Measurements from ENCODE around the gene MRPL10.

Gene MRPL10

DNA sequence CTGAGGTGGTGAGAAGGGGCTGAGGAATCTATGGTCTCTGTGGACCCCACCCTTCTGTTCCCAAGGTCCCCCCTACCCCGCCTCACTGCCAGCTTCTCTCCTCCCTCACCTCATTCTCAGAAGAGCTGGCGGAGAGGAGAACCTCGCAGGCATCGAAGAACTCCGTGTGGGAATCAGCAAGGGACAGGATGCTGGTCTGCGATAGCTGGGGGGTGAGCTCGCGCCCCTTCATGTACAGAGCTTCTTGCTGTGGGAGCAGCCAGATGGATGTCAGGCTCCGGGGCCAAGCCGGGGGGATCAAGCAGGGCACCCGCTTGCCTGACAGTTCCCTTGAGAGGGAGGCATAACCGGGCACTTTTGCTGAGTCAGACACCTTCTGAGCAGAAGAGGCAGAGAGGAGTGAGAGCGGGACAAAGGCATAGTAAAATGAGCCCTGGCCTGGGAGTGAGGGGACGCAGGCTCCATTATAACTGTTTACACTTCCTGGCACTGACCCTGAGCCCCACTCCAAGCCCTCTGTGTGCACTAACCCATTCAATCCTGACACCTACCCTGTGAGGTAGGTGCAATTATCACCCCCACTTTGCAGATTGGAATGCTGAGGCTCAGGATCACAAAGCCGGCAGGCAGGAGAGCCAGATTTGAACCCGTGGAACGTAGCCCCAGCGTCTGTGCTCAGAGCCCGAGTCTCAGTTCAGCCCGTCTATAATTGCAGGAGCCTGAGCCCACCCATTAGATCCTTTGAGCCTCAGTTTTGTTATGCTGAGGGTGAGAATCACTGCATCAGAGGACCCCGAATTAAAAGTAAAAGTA, 16.0 kb downstream of the MRPL10 start:
- DNase-seq = no peak

GRCh38 chr17:47813512-47814031, 17.8 kb downstream of the MRPL10 start:
- DNase-seq = no peak

GRCh38 chr17:47813077-47813476, 18.3 kb downstream of the MRPL10 start:
- no peak for DNase-seq

DNA sequence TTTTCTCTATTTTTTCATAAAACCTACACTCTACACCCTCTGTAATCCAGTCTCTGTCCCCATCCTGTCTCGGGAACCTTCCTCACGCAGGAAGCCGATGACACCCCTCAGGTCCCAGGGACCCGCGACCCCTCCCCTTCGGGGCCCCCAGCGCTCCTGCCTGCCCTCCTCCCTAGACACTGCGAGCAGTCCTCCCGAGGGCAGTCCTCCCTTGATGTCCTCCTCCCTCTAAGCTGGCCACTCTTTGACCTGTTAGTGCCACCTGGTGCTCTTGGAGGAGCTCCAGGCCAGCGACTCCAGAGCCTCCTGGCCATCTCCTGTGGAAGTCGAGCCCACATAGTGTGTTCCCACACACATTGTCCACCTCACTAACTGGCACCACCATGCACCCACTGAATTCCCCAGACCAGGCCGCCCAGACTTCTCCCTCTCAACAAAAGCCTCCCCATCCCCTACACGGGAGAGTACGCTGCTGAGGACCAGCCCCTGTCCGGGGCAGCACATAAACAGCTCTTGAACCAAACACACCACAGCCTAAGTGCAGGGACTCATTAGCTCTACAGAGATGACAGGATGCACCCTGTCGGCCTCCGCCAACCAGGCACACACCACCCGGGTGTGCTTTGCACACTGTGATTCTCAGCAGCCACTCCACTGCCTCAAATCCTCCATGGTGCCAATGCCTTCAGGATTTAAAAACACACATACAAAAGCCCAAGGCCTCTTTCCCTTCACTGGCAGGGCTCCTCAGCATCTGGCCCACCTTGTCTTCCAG, 19.0 kb downstream of the MRPL10 start:
- no peak for DNase-seq

- no peak for DNase-seq
These were observed 19.6 kb downstream of the MRPL10 start for GRCh38 chr17:47811709-47812108.

GRCh38 chr17:47810901-47811635, 20.3 kb downstream of the MRPL10 start:
- DNase-seq = no peak

GRCh38 chr17:47810200-47810821, 21.0 kb downstream of the MRPL10 start:
- DNase-seq = no peak

DNA sequence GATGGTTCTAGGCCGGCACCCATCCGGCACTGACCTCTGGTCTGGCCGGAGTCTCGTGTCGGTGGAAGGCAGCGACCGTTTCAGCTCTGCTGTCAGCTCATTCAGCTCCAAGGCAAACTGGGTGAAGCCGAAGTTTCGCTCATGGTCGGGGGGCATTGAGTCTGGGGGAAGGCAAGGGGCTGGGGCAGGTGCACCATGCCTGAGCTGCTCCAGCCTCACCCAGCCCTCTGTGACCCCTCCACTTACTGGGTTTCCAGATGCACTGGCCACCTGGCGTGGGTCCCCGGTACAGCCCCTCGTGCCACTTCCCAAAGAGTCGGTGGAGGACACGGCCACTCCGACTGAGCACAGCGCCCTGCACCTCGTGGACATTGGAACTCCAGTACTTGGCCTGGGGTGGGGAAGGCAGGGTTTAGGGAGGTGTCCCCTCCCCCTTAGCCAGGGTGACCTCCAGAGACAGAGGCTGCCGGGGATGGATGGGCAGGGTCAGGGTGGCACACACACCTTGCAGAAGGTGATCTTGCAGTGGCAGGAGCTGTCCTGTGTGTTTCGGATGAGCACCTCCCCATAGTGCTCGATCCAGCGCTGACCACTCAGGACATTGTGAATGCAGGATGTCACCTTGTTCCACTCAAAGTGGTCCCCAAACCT, 22.4 kb downstream of the MRPL10 start:
- DNase-seq = no peak

GRCh38 chr17:47808036-47808829, 23.1 kb downstream of the MRPL10 start:
- DNase-seq = no peak

DNA sequence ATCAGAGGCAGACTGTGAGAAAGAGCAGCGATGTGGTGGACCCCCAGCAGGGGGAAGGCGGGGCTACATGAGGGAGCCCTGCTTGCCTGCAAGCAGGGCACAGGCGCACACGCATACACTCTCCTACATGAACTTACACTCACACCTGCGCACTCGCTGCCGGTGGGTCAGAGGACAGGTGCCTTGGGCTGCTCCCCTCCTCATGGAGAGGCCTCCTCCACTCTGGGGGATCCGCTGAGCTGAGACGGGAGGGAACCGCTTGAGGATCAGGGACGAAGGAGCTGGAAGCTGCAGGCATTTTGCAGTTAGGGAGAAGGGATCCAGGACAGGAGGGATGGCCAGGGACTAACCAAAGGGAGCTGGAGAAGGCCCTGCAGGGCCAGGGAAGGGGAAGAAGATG, 23.9 kb downstream of the MRPL10 start:
- no peak for DNase-seq

DNA sequence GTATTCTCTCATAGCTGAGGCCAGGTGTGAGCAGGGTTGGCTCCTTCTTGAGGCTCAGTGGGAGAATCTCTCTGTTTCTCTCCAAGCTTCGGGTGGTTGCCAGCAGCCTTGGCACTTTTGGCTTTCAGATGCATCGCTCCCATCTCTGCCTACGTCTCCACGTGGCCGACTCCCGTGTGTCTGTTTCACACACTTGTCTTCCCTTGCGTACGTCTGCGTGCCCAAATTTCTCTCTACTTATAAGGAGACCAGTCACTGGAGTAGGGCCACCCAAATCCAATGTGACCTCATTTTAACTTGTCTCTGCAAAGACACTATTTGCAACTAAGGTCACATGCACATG, 24.5 kb downstream of the MRPL10 start:
- no peak for DNase-seq

DNA sequence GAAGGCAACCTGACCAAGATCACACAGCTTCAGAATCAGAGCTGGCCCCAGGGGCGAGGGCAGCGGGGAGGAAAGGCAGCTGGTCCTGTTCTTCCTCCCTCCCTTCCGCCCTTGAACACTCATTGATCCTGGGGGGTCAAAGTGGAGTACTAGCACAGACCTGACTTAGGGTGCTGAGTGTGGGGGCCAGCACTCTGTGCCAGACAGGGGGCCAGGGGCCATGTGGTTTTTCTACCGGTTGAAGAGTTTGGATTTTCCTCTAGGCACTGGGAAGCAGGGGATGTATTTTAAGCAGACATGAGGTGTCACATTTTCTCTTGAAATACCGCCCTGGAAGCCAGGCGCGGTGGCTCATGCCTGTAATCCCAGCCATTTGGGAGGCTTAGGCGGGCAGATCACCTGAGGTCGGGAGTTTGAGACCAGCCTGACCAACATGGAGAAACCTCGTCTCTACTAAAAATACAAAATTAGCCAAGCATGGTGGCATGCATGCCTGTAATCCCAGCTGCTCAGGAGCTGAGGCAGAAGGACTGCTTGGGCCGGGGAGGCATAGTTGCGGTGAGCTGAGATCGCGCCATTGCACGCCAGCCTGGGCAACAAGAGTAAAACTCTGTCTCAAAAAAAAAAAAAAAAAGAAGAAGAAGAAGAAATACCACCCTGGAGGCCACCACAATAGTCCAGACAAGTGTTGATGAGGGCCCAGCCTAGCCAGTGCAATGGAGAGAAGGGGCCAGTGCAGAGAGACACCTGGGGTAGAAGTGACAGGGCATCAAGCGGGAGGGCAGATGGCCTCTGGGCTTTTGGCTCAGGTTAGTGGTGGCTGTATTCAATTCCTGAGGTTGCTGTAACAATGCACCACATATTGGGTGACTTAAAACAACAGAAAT, 25.1 kb downstream of the MRPL10 start:
- DNase-seq = no peak

DNA sequence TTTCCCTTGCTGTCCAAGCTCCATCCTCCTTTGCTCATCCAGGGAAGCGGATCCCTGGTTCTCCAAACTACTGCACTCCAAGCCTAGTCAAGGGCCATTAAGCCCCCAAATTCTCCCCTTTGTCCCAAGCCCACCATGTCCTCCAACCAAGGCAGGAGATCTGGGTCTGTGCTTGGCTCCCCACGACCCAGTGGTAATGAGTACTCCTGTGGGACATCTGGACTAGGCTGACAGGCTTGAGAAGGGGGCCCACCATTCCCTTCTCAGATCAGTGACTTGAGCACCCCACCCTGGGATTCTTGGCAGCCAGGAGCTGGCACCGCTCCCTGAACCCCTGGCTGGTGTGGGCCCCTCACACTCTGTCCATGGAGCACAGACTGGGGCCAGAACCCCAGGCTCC, 26.9 kb downstream of the MRPL10 start:
- DNase-seq = no peak

DNA sequence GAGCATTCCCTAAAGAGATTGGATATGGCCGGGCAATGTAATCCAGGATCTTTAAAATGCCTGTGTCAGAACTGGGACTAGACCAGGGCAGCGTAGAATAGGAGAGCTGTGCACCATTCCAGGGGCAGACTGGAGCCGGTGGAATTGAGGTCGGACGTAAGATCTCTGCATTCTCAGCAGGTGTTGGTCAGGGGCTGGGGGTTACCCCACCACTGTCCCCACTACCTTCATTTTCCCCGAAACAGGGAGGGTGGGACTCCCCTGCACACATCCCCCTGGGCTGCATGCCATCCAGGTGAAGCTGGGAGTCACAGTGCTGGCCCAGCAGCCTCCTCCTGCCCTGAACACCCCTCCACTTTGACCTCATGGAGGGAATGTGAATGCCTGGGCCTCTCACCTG, 27.6 kb downstream of the MRPL10 start:
- DNase-seq = no peak

DNA sequence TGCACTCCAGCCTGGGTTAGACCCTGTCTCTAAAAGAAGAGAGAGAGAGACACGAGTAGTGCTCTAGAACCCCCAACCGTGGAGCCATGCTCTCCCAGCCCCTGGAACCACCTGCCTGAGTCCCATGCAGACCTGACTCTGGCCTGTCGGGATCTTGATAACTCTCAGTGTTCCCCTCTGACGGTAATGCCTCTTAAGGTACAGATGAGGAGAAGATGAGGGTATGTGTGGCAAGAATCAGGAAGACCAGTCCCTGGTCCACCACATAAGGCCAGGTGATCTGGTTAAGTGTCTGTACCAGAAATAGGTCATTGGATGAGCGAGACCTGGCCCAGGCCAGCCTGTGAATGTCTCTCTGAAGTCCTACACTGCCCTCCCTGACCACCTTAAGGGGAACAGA, 28.1 kb downstream of the MRPL10 start:
- no peak for DNase-seq

DNA sequence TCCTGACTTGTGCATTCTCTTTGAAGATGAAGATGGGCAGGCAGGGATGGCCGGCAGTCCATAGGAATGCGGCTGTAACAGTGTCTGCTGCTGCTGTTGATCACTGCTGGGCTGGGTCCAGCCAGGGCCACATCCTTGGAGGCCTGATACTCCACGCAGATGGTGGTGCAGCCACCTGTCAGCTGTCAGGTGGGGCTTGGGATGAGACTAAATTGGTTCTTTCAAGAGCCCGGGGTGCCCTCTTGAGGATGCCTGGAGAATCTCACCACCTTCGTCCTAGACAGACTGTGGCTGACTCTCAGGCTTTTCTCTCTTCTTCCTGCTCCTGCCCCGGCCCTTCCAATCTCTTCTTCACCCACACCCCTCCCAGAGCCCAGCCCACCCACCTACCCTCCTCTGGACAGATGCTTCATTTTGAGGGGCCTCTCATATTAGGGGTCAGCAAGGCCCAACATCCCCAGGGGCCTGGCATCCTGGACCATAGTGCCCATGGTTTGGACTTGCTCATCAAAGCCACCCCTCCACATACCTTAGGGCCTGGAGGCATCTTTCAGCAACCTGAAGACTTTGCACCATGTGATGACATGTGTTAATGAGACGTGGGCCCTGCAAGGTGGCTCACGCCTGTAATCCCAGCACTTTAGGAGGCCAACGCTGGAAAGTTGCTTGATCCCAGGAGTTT, 28.9 kb downstream of the MRPL10 start:
- no peak for DNase-seq

GRCh38 chr17:47801906-47802305, 29.4 kb downstream of the MRPL10 start:
- DNase-seq = no peak

GRCh38 chr17:47801176-47801765, 30.1 kb downstream of the MRPL10 start:
- DNase-seq = no peak

- no peak for DNase-seq
These were observed 30.7 kb downstream of the MRPL10 start for GRCh38 chr17:47800686-47801085.
